Tibial nerve (tissue), 4 donors: ENCODE data around the gene PNPLA7. TPM values are rescaled to one million over a fixed set of nuclear protein-coding genes. Genes with fewer than 3 reads are reported as not detected.

ENCODE experiments used
- DNase-seq, 2 donors: peaks; one replicate each; pipeline ENCODE4 v3.0.0-alpha.2; 2019; ENCODE audit warnings: low spot score in 2 of 2
- H3K27ac ChIP-seq, 4 donors: fragments of 200-600 bp; sonication (generic) in 3 of 4; one replicate each; pipeline ENCODE4 v1.5.1; 2017 to 2019; ENCODE audit warnings: mild to moderate bottlenecking in 1 of 4
- H3K27me3 ChIP-seq, 2 donors: fragments of 200-600 bp; sonication (generic) in 1 of 2; one replicate each; pipeline versions ENCODE4 v1.5.1 to v1.6.0; 2017 to 2019
- H3K36me3 ChIP-seq, 3 donors: fragments of 200-600 bp; sonication (generic); one replicate each; pipeline ENCODE4 v1.5.1; 2018 to 2019
- H3K4me1 ChIP-seq, 4 donors: fragments of 200-600 bp; sonication (generic) in 3 of 4; one replicate each; pipeline ENCODE4 v1.5.1; 2017 to 2019
- H3K4me3 ChIP-seq, 4 donors: fragments of 200-600 bp; sonication (generic) in 3 of 4; one replicate each; pipeline ENCODE4 v1.5.1; 2017 to 2019; ENCODE audit warnings: mild to moderate bottlenecking in 1 of 4, moderate library complexity in 1 of 4
- H3K9me3 ChIP-seq, 4 donors: fragments of 200-600 bp; sonication (generic) in 3 of 4; one replicate each; pipeline ENCODE4 v1.5.1; 2017 to 2019
- CTCF ChIP-seq, 5 experiments: fragments of 200-600 bp in 3 of 5; fragments of 450-650 bp in 2 of 5; sonication (generic) in 3 of 5; IDR thresholded peaks; one replicate each; pipeline ENCODE4 v1.5.1; 2016 to 2019; ENCODE audit warnings: antibody characterized with exemption in 5 of 5, mild to moderate bottlenecking in 3 of 5, moderate library complexity in 2 of 5
- EP300 ChIP-seq, 2 donors: sonication (generic); formaldehyde crosslinking; IDR thresholded peaks; one replicate each; pipeline ENCODE4 v1.6.1; 2017; ENCODE audit warnings: antibody characterized with exemption in 2 of 2, mild to moderate bottlenecking in 1 of 2
- POLR2A ChIP-seq, 2 donors: fragments of 450-650 bp; IDR thresholded peaks; one replicate each; pipeline ENCODE4 v1.6.1; 2017; ENCODE audit warnings: antibody characterized with exemption in 2 of 2, mild to moderate bottlenecking in 2 of 2, moderate library complexity in 2 of 2
- WGBS, 2 donors: methylation state at CpG; one replicate each; pipeline ENCODE4 v1.1.5; 2018; 5-methylcytosine and 5-hydroxymethylcytosine counted together
- total RNA-seq, 4 donors: library from RNA; depleted of rRNA; stranded (reverse); fragments of >200 nt; gene quantifications; one replicate each; pipeline ENCODE4 v1.1.0, GENCODE V29; 2016

The PNPLA7 gene
- total RNA-seq, 4 donors from 2014 or later: 12.0 to 25.2 (median 18.7) TPM

- Histone ChIP-seq H3K4me3 (no peak overlapping the region), H3K36me3 (peaks cover 0 to 65% (median 0%) of the 10 kb centered on the region in 3 donors), H3K27me3 (no peaks in the 10 kb centered on the region), H3K27ac (no peak overlapping the region), H3K4me1 (peaks cover 0 to 12% (median 4%) of the 10 kb centered on the region in 4 donors), H3K9me3 (peaks cover 0 to 22% (median 2%) of the 10 kb centered on the region in 4 donors)
- no peak for DNase-seq
- no peak for TF ChIP-seq POLR2A (IDR thresholded peaks at IDR 0.05)
- TF ChIP-seq EP300 (IDR thresholded peaks at IDR 0.05): no peak
- WGBS, 2 donors: 87 to 94% methylated on average over 10 to 28 of the region's 29 CpGs
Observed at GRCh38 chr9:137477778-137478612, 72.2 kb downstream of the PNPLA7 start.

- DNase-seq: no peak
- Histone ChIP-seq H3K4me1 (peaks cover 0 to 5% (median under 1%) of the 10 kb centered on the region in 4 donors), H3K27ac (no peak overlapping the region), H3K9me3 (peaks cover 0 to 22% (median 2%) of the 10 kb centered on the region in 4 donors), H3K27me3 (no peaks in the 10 kb centered on the region), H3K4me3 (no peak overlapping the region), H3K36me3 (peaks cover 0 to 70% (median 0%) of the 10 kb centered on the region in 3 donors)
- 87 to 98% methylated on average over 8 to 11 of the region's 11 CpGs for WGBS, 2 donors
- TF ChIP-seq CTCF (IDR thresholded peaks at IDR 0.05): no peak
- TF ChIP-seq EP300 (IDR thresholded peaks at IDR 0.05): no peak
- no peak for TF ChIP-seq POLR2A (IDR thresholded peaks at IDR 0.05)
Observed at GRCh38 chr9:137476856-137477255, 73.3 kb downstream of the PNPLA7 start.

DNA sequence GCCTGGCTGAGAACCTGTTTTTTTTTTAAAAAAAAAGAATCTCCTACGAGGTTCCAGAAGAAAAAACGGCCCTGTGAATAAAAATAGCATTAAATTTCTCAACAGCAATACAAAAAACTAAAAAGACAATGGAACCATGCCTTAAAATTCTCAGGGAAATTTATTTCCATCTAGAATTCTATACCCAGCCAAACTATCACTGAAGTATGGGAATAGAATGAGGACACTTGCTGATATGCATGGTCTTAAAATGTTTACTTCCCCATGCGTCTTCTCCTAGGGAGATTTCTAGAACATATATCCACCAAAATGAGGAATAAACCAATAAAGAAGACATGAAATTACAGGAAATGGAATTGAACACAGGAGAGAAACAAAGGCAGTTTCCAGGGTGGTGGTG is 74.5 kb downstream of the PNPLA7 start:
- Histone ChIP-seq H3K9me3 (peaks cover 0 to 22% (median 2%) of the 10 kb centered on the region in 4 donors), H3K36me3 (peaks cover 0 to 62% (median 0%) of the 10 kb centered on the region in 3 donors), H3K4me1 (no peaks in the 10 kb centered on the region), H3K27ac (no peak overlapping the region), H3K27me3 (no peaks in the 10 kb centered on the region), H3K4me3 (no peak overlapping the region)
- 83 to 86% methylated on average over 3 of the region's 3 CpGs for WGBS, 2 donors
- no peak for DNase-seq
- no peak for TF ChIP-seq CTCF (IDR thresholded peaks at IDR 0.05)
- no peak for TF ChIP-seq EP300 (IDR thresholded peaks at IDR 0.05)
- TF ChIP-seq POLR2A (IDR thresholded peaks at IDR 0.05): no peak

DNA sequence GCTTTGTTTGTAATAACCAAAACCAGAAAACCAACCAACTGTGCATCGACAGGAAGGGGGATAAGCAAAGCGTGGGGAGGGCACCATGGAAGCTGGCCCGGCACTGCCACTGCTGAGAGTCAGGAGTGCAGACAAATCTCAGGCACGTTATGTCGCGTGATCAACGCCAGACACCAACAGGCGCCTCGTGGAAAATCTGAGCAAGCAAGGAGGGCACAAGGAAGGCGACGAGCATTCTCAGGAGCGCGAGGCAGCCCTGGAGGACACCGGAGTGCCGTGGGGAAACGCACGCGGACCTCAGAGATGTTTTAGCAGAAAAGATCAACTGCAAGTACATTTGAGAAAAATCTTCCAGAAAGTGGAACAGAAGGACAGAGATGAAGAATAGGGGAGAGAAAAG is 75.9 kb downstream of the PNPLA7 start:
- no peak overlapping the region for H3K4me3 ChIP-seq
- no peak for TF ChIP-seq EP300 (IDR thresholded peaks at IDR 0.05)
- TF ChIP-seq CTCF (IDR thresholded peaks at IDR 0.05): no peak
- TF ChIP-seq POLR2A (IDR thresholded peaks at IDR 0.05): no peak
- H3K36me3 ChIP-seq: peaks cover 0 to 55% (median 0%) of the 10 kb centered on the region in 3 donors
- H3K4me1 ChIP-seq: no peaks in the 10 kb centered on the region
- H3K9me3 ChIP-seq: peaks cover 0 to 22% (median 2%) of the 10 kb centered on the region in 4 donors
- no peaks in the 10 kb centered on the region for H3K27me3 ChIP-seq
- H3K27ac ChIP-seq: no peak overlapping the region
- no peak for DNase-seq
- WGBS, 2 donors: 92 to 94% methylated on average over 18 of the region's 18 CpGs

- TF ChIP-seq POLR2A (IDR thresholded peaks at IDR 0.05) (no peak), CTCF (IDR thresholded peaks at IDR 0.05) (no peak), EP300 (IDR thresholded peaks at IDR 0.05) (no peak)
- Histone ChIP-seq H3K4me1 (no peaks in the 10 kb centered on the region), H3K27ac (no peak overlapping the region), H3K36me3 (peaks cover 0 to 31% (median 0%) of the 10 kb centered on the region in 3 donors), H3K27me3 (no peaks in the 10 kb centered on the region), H3K4me3 (no peak overlapping the region), H3K9me3 (peaks cover 0 to 9% (median 2%) of the 10 kb centered on the region in 4 donors)
- WGBS, 2 donors: 66 to 69% methylated on average over 7 of the region's 7 CpGs
- no peak for DNase-seq
Observed at GRCh38 chr9:137470785-137471184, 79.4 kb downstream of the PNPLA7 start.
